ENCODE data around the gene DHCR7.

DHCR7 gene

GRCh38 chr11:71476031-71476430 is 27.8 kb upstream of the DHCR7 start:
- Histone ChIP-seq H3K36me3 (ENCODE audit: control insufficient read depth, insufficient read depth, low read length) (peaks cover 6% of the 10 kb centered on the region), H3K4me3 (ENCODE audit: low read length) (no peak overlapping the region), H3K23ac (ENCODE audit: low read length) (no peak overlapping the region), H3K4me2 (ENCODE audit: low read length) (no peak overlapping the region), H4K8ac (ENCODE audit: low read depth, low read length) (no peak overlapping the region), H3K4ac (ENCODE audit: low read depth, low read length) (no peak overlapping the region), H2AK5ac (ENCODE audit: low read length) (no peak overlapping the region), H3K27me3 (ENCODE audit: insufficient read depth, low read length, poor library complexity) (no peaks in the 10 kb centered on the region), H3K9ac (ENCODE audit: low read length) (no peak overlapping the region), H4K5ac (ENCODE audit: low read length) (no peak overlapping the region), H3K56ac (ENCODE audit: low read length) (no peak overlapping the region), H3K79me2 (ENCODE audit: control insufficient read depth, insufficient read depth, low read length) (no peaks in the 10 kb centered on the region), H3K4me1 (ENCODE audit: control insufficient read depth, low read depth, low read length) (peaks cover 2% of the 10 kb centered on the region), H2BK120ac (ENCODE audit: low read depth, low read length) (no peak overlapping the region), H2BK5ac (ENCODE audit: low read length) (no peak overlapping the region), H2BK15ac (replicated peaks; ENCODE audit: low read depth) (no peak overlapping the region), H3K79me1 (ENCODE audit: low read length) (no peaks in the 10 kb centered on the region), H3K18ac (ENCODE audit: low read length) (no peak overlapping the region), H3K27ac (ENCODE audit: low read depth, low read length) (no peak overlapping the region)
- DNase-seq, result no peak
- WGBS (ENCODE audit: extremely low coverage, insufficient coverage, low lambda C conversion rate), result no CpG with 5 or more reads among the region's 21 CpGs

- Histone ChIP-seq H3K4me3 (ENCODE audit: low read length) (no peak overlapping the region), H4K8ac (ENCODE audit: low read depth, low read length) (no peak overlapping the region), H3K4me1 (ENCODE audit: control insufficient read depth, low read depth, low read length) (peaks cover 2% of the 10 kb centered on the region), H3K9ac (ENCODE audit: low read length) (no peak overlapping the region), H3K4ac (ENCODE audit: low read depth, low read length) (no peak overlapping the region), H3K4me2 (ENCODE audit: low read length) (no peak overlapping the region), H3K79me2 (ENCODE audit: control insufficient read depth, insufficient read depth, low read length) (no peaks in the 10 kb centered on the region), H2AK5ac (ENCODE audit: low read length) (no peak overlapping the region), H3K27me3 (ENCODE audit: insufficient read depth, low read length, poor library complexity) (no peaks in the 10 kb centered on the region), H3K79me1 (ENCODE audit: low read length) (no peaks in the 10 kb centered on the region), H3K23ac (ENCODE audit: low read length) (no peak overlapping the region), H3K36me3 (ENCODE audit: control insufficient read depth, insufficient read depth, low read length) (peaks cover 6% of the 10 kb centered on the region), H2BK15ac (replicated peaks; ENCODE audit: low read depth) (no peak overlapping the region), H3K56ac (ENCODE audit: low read length) (peak overlapping the region; percentile 17), H2BK120ac (ENCODE audit: low read depth, low read length) (no peak overlapping the region), H3K18ac (ENCODE audit: low read length) (no peak overlapping the region), H3K27ac (ENCODE audit: low read depth, low read length) (no peak overlapping the region), H4K5ac (ENCODE audit: low read length) (no peak overlapping the region), H2BK5ac (ENCODE audit: low read length) (no peak overlapping the region)
- DNase-seq, result no peak
- no CpG with 5 or more reads among the region's 26 CpGs for WGBS (ENCODE audit: extremely low coverage, insufficient coverage, low lambda C conversion rate)
Measured at GRCh38 chr11:71474771-71475483, 26.7 kb upstream of the DHCR7 start.

- H3K9ac ChIP-seq (ENCODE audit: low read length), result no peak overlapping the region
- no peak overlapping the region for H4K8ac ChIP-seq (ENCODE audit: low read depth, low read length)
- H2BK15ac ChIP-seq (replicated peaks; ENCODE audit: low read depth), result no peak overlapping the region
- H3K36me3 ChIP-seq (ENCODE audit: control insufficient read depth, insufficient read depth, low read length), result peaks cover 4% of the 10 kb centered on the region
- H3K4me2 ChIP-seq (ENCODE audit: low read length), result no peak overlapping the region
- peaks cover 2% of the 10 kb centered on the region for H3K4me1 ChIP-seq (ENCODE audit: control insufficient read depth, low read depth, low read length)
- H4K5ac ChIP-seq (ENCODE audit: low read length), result no peak overlapping the region
- H3K4ac ChIP-seq (ENCODE audit: low read depth, low read length), result no peak overlapping the region
- no peak overlapping the region for H2BK120ac ChIP-seq (ENCODE audit: low read depth, low read length)
- no peaks in the 10 kb centered on the region for H3K27me3 ChIP-seq (ENCODE audit: insufficient read depth, low read length, poor library complexity)
- H3K4me3 ChIP-seq (ENCODE audit: low read length), result no peak overlapping the region
- no peak overlapping the region for H2AK5ac ChIP-seq (ENCODE audit: low read length)
- no peaks in the 10 kb centered on the region for H3K79me1 ChIP-seq (ENCODE audit: low read length)
- no peak for DNase-seq
- H3K79me2 ChIP-seq (ENCODE audit: control insufficient read depth, insufficient read depth, low read length), result no peaks in the 10 kb centered on the region
- H3K56ac ChIP-seq (ENCODE audit: low read length), result no peak overlapping the region
- no peak overlapping the region for H3K27ac ChIP-seq (ENCODE audit: low read depth, low read length)
- no CpG with 5 or more reads among the region's 27 CpGs for WGBS (ENCODE audit: extremely low coverage, insufficient coverage, low lambda C conversion rate)
- no peak overlapping the region for H3K23ac ChIP-seq (ENCODE audit: low read length)
- no peak overlapping the region for H2BK5ac ChIP-seq (ENCODE audit: low read length)
- no peak overlapping the region for H3K18ac ChIP-seq (ENCODE audit: low read length)
Measured at GRCh38 chr11:71474141-71474770, 26.1 kb upstream of the DHCR7 start.

- WGBS (ENCODE audit: extremely low coverage, insufficient coverage, low lambda C conversion rate), result no CpG with 5 or more reads among the region's 14 CpGs
- H3K4me2 ChIP-seq (ENCODE audit: low read length), result no peak overlapping the region
- no peaks in the 10 kb centered on the region for H3K79me1 ChIP-seq (ENCODE audit: low read length)
- H3K4me1 ChIP-seq (ENCODE audit: control insufficient read depth, low read depth, low read length), result peaks cover 2% of the 10 kb centered on the region
- no peak overlapping the region for H2AK5ac ChIP-seq (ENCODE audit: low read length)
- no peak overlapping the region for H3K56ac ChIP-seq (ENCODE audit: low read length)
- H3K18ac ChIP-seq (ENCODE audit: low read length), result no peak overlapping the region
- no peak overlapping the region for H3K9ac ChIP-seq (ENCODE audit: low read length)
- H2BK120ac ChIP-seq (ENCODE audit: low read depth, low read length), result no peak overlapping the region
- no peak overlapping the region for H3K4me3 ChIP-seq (ENCODE audit: low read length)
- H2BK15ac ChIP-seq (replicated peaks; ENCODE audit: low read depth), result no peak overlapping the region
- no peak for DNase-seq
- H4K5ac ChIP-seq (ENCODE audit: low read length), result no peak overlapping the region
- H3K27me3 ChIP-seq (ENCODE audit: insufficient read depth, low read length, poor library complexity), result no peaks in the 10 kb centered on the region
- H3K79me2 ChIP-seq (ENCODE audit: control insufficient read depth, insufficient read depth, low read length), result no peaks in the 10 kb centered on the region
- H3K4ac ChIP-seq (ENCODE audit: low read depth, low read length), result no peak overlapping the region
- H3K27ac ChIP-seq (ENCODE audit: low read depth, low read length), result no peak overlapping the region
- H3K36me3 ChIP-seq (ENCODE audit: control insufficient read depth, insufficient read depth, low read length), result peaks cover 3% of the 10 kb centered on the region
- no peak overlapping the region for H4K8ac ChIP-seq (ENCODE audit: low read depth, low read length)
- no peak overlapping the region for H3K23ac ChIP-seq (ENCODE audit: low read length)
- H2BK5ac ChIP-seq (ENCODE audit: low read length), result no peak overlapping the region
Measured at GRCh38 chr11:71473793-71474080, 25.5 kb upstream of the DHCR7 start.

- H3K27me3 ChIP-seq (ENCODE audit: insufficient read depth, low read length, poor library complexity), result no peaks in the 10 kb centered on the region
- no peak overlapping the region for H3K23ac ChIP-seq (ENCODE audit: low read length)
- H2BK120ac ChIP-seq (ENCODE audit: low read depth, low read length), result no peak overlapping the region
- H3K79me1 ChIP-seq (ENCODE audit: low read length), result no peaks in the 10 kb centered on the region
- no peak overlapping the region for H2AK5ac ChIP-seq (ENCODE audit: low read length)
- H3K4ac ChIP-seq (ENCODE audit: low read depth, low read length), result no peak overlapping the region
- no CpG with 5 or more reads among the region's 33 CpGs for WGBS (ENCODE audit: extremely low coverage, insufficient coverage, low lambda C conversion rate)
- no peak for DNase-seq
- H3K79me2 ChIP-seq (ENCODE audit: control insufficient read depth, insufficient read depth, low read length), result no peaks in the 10 kb centered on the region
- no peak overlapping the region for H2BK15ac ChIP-seq (replicated peaks; ENCODE audit: low read depth)
- H3K4me1 ChIP-seq (ENCODE audit: control insufficient read depth, low read depth, low read length), result peaks cover 2% of the 10 kb centered on the region
- no peak overlapping the region for H3K18ac ChIP-seq (ENCODE audit: low read length)
- H3K9ac ChIP-seq (ENCODE audit: low read length), result no peak overlapping the region
- no peak overlapping the region for H3K4me2 ChIP-seq (ENCODE audit: low read length)
- no peak overlapping the region for H3K56ac ChIP-seq (ENCODE audit: low read length)
- no peak overlapping the region for H4K5ac ChIP-seq (ENCODE audit: low read length)
- no peak overlapping the region for H2BK5ac ChIP-seq (ENCODE audit: low read length)
- H4K8ac ChIP-seq (ENCODE audit: low read depth, low read length), result no peak overlapping the region
- H3K4me3 ChIP-seq (ENCODE audit: low read length), result no peak overlapping the region
- H3K36me3 ChIP-seq (ENCODE audit: control insufficient read depth, insufficient read depth, low read length), result peaks cover 3% of the 10 kb centered on the region
- H3K27ac ChIP-seq (ENCODE audit: low read depth, low read length), result no peak overlapping the region
Measured at GRCh38 chr11:71472941-71473792, 25.0 kb upstream of the DHCR7 start.
